NCI-H2081 (cell line): ENCODE measurements around the gene MEGF8.
A peak's percentile ranks its signal among the peaks of the same experiment; 100 is the strongest.
"Not testable (repeated sequence)": the region's sequence is repeated elsewhere in the genome, so short reads cannot be mapped to it uniquely, and the experiment has no call there.

Source experiments
- DNase-seq, 2 experiments: peaks; one replicate each; lab custom pipeline; 2025; lab: John Stamatoyannopoulos, UW

MEGF8 gene

DNA sequence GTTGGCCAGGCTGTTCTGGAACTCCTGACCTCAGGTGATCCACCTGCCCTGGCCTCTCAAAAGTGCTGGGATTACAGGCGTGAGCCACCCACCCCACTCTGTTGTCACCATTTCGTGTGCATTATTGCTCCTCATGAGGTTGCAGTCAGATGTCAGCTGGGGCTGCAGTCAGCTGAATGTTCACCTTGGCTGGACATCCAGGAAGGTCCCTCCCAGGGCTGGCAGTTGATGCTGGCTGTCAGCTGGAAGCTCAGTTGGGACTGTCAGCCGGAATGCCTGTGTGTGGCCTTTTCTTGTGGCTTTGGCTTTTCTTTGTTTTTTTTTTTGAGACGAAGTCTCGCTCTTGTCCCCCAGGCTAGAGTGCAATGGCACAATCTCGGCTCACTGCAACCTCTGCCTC is 6.6 kb downstream of the MEGF8 start:
- DNase-seq, result no peak

DNA sequence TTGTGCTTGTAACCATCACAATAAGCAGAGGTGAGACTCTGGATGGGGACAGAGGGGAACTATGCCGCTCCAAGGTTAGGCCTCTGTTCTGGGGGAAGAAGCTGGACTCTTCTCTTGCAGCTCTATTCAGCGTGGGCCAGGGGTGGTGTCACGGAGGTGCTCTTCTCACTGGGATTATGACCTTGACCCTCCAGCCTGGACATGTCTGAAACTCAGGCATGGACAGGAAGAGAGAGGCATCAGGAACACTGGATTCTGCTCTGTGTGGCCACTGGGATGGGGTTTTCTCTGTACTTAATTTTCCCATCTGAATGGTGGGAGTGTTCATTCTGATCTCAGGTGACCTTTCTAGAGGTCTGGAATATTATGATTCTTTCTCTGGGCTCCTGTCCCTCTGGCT is 7.6 kb downstream of the MEGF8 start:
- DNase-seq, result no peak

DNA sequence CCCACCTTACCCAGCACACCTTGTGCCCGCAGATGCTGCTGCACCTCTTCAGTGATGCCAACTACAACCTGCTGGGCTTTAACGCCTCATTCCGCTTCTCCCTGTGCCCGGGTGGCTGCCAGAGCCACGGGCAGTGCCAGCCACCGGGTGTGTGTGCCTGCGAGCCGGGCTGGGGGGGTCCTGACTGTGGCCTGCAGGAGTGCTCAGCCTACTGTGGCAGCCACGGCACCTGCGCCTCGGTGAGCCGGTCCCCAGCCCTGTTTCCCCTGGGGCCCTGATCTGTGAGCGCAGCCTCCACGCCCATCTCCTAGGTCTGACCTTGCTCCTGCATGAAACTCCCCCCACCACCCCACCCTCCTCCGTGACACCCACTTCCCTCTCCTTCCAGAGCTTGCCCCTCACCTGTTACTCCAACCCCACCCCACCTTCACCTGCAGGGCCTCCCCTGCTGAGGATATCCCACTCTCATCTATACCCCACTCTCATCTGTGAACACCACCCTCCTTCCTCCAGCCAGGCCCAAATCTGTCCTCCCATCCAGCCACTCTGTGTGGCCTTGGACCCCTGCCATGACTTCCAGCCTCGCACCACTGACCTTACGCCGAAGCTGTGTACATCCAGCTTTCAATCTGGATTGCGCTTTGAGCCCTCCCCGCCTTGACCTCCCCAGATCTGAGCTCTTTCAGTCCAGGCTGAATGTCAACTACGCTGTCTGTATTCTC is 8.7 kb downstream of the MEGF8 start:
- no peak for DNase-seq

DNA sequence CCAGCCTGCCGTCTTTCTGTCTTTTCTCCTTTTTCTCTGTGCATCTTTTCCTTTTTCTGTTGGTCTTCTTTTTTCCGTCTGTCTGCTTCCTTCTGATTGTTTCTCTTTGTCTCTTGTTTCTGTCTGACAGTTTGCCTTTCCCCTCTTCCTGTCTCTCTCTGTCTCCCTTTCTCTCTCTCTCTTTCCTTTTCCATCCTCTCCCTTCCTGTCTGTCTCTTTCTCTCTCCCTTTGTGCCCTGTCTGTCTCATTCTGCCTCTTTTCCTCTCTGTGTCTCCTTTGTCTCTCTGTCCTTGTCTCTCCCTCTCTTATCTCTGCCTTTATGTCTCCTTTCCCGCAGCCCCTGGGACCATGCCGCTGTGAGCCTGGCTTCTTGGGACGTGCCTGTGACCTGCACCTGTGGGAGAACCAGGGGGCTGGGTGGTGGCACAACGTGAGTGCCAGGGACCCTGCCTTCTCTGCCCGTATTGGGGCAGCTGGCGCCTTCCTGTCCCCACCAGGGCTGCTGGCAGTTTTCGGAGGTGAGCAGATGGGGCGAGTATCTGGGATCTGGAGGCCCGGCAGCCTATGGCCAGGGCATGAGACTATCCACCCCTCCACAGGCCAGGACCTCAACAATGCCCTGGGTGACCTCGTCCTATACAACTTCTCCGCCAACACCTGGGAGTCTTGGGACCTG is 9.4 kb downstream of the MEGF8 start:
- no peak for DNase-seq

DNA sequence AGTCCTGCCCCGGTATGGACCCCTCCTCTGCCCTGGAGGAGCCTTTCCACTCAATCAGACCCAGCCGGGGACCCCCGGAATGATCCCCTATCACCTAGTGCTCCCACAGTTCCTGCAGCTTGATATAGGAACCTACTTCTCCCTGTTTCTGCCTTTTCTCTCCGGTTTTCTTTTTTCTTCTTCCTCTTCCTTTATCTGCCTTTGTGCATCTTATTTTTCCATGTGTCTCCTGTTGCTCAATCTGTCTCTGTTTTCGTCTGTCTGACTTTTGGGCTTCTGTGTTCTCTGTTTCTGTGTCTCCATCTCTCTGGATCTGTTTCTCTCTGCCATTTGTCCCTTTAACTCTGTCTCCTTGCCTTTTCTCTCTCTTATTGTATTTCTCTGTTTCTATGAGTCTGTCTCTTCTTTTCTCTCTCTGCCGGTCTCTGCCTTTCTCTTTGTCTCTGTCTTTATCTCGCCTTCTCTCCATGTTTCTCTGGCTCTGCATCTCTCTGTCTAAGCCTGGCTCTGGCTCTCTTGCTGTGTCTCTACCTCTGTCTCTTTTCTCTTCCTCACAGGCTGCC is 10.0 kb downstream of the MEGF8 start:
- no peak for DNase-seq

DNA sequence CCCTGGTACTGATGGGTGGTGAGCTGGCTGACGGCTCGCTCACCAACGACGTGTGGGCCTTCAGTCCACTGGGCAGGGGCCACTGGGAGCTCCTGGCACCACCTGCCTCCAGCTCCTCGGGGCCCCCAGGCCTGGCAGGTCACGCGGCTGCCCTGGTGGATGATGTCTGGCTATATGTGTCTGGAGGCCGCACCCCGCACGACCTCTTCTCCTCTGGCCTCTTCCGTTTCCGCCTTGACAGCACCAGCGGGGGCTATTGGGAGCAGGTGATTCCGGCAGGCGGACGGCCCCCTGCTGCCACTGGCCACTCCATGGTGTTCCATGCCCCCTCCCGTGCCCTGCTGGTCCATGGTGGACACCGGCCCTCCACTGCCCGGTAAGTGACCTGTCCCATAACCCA is 10.5 kb downstream of the MEGF8 start:
- DNase-seq, result no peak

DNA sequence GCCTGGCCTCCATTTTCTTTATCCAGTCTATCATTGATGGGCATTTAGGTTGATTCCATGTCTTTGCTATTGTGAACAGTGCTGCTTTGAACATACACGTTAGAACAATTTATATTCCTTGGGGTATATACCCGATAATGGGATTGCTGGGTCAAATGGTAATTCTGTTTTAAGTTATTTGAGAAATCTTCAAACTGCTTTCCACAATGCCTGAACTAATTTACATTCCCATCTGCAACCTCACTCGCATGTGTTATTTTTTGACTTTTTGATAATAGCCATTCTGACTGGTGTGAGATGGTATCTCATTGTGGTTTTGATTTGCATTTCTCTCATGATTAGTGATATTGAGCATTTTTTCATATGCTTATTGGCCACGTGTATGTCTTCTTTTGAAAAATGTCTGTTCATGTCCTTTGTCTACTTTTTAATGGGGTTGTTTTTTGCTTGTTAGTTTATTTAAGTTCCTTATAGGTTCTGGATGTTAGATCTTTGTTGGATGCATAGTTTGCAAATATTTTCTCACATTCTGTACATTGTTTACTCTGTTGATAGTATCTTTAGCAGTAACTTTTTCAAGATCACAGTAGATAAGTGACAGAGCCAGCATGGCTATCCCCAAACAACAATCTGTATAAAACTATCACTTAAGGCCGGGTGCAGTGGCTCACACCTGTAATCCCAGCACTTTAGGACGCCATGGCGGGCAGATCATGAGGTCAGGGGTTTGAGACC is 13.9 kb downstream of the MEGF8 start:
- not testable (repeated sequence) for DNase-seq

DNA sequence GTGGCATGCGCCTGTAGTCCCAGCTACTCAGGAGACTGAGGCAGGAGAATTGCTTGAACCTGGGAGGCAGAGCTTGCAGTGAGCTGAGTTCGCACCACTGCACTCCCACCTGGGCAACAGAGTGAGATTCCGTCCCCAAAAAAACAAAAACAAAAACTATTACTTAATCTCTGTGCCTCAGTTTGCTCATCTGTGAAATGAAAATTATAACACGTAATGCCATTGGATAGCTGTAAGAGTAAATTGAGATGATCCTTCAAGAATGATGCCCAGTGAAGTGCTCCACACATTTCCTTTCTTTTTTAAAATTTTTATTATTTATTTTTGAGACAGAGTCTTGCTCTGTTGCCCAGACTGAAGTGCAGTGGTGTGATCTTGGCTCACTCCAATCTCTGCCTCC is 14.5 kb downstream of the MEGF8 start:
- not testable (repeated sequence) for DNase-seq

DNA sequence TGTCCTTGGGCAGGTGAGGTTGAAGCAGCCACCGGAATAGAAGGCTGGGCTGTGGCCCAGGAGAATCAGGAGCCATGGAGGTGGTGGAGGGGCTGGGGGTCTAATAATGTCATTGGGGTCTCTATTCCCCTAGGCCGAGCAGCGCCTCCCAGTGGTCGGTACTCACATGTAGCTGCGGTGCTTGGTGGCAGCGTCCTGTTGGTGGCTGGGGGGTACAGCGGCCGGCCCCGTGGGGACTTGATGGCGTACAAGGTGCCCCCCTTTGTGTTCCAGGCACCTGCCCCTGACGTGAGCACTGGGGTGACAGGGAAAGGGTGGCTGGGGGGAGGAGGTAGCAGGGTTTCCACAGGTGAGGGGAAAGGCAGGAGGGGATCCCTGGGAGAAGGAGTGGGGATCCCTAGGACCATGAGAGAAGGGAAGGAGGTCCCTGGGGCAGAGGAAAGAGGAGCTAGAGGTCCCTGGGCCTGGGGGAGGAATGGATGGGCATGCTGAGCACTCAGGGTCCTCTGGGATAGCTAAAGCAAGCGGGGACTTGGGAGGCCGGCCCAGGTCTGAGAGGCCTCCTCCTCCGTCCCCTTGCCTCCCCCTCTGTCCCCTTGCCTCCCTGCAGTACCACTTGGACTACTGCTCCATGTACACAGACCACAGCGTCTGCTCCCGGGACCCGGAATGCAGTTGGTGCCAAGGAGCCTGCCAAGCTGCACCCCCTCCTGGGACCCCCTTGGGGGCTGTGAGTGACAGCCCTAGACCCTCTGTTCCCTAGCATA is 18.1 kb downstream of the MEGF8 start:
- DNase-seq, result no peak

DNA sequence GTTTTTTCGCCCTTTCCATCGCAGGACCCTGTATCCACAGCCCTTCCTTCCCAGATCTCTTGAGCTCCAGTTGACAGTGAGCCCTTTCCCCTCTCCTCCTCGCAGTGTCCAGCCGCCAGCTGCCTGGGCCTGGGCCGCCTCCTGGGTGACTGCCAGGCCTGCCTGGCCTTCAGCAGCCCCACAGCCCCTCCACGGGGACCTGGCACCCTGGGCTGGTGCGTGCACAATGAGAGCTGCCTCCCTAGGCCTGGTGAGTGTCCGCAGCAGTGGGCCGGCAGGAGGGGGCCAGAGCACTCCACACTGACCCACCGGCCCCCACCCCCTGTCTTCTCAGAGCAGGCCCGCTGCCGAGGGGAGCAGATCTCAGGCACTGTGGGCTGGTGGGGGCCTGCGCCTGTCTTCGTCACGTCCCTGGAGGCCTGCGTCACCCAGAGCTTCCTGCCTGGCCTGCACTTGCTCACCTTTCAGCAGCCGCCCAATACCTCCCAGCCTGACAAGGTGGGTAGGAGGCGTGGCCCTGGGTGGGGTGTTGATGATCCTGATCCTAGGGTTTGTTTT is 19.0 kb downstream of the MEGF8 start:
- DNase-seq, result no peak

DNA sequence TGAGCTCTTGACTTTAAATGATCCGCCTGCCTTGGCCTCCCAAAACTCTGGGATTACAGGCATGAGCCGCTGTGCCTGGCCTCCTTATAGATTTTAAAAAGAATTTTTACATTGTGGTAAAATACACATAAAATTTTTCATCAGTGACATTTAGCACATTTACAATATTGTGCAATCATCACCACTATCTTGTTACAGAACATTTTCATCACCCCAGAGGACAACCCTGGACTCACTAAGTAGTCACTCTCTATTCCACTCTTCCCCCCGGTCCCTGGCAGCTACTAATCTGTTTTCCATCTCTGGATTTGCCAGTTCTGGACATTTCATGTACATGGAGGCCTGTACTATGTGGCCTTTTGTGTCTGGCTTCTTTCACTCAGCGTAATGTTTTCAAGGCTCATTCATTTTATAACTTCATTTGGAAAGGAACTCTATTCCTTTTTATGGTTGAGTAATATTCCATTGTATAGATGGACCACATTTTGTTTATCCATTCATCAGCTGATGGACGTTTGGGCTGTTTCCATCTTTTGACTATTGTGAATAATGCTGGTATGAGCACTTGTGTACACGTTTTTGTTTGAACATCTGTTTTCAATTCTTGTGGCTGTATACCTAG is 19.9 kb downstream of the MEGF8 start:
- DNase-seq, result no peak

DNA sequence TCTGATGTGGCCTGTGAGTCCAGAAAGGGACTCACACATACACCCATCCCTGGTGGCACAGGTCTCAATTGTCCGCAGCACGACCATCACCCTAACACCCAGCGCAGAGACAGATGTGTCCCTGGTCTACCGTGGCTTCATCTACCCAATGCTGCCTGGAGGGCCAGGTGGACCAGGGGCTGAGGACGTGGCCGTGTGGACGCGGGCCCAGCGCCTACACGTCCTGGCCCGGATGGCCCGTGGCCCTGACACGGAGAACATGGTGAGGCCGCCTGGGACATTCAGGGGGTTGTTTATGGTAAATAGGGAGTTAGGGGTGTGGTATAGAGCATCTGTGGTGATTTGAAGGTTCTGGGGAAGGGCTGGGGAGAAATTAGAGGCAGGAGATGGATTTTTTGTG is 22.8 kb downstream of the MEGF8 start:
- DNase-seq, result no peak

DNA sequence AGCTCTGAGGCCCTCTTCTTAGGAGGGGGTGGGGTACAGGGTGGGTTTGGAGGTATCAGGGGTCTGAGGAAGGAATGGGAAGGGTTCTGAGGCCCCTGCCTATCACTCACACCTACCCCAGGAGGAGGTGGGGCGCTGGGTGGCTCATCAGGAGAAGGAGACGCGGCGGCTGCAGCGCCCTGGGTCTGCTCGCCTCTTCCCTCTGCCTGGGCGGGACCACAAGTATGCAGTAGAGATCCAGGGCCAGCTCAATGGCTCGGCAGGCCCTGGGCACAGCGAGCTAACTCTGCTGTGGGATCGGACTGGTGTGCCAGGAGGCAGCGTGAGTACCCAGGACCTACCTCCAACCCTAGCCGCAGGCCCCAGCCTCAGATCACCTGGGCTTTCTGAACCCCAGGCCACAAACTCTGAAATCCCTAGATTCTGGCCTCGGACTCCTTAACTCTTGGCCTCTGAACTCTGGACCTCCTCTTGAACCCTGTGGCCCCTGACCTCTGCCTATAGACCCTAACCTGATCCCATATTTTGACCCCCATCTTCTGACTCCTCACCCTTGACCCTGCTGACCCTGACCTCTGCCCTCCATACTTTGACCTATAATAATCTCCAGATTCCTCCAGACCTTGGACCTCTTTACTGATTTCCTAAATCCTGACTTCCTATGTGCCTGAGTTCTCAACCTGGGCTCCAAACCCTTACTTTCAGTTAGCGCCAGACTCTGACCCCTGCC is 24.1 kb downstream of the MEGF8 start:
- no peak for DNase-seq

DNA sequence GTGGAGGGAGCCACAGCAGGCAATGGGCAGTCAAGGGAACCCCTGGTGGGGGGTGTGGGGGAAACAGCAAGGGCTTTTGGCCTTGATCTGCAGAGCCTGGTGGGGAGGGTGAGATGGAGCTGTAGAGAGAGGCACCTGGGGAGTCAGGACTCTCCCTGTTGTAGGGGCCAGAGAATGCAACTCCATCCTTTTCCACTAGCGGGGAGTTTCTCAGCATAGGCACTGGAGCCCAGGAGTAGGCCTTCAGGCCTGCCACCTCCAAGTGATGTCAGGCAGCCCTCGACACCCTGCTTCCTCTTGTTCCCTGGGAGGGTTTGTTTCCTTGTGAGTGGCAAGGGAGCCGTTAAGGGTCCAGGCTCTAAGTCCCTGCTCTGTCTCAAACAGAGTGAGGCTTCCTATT is 25.0 kb downstream of the MEGF8 start:
- DNase-seq, result no peak

DNA sequence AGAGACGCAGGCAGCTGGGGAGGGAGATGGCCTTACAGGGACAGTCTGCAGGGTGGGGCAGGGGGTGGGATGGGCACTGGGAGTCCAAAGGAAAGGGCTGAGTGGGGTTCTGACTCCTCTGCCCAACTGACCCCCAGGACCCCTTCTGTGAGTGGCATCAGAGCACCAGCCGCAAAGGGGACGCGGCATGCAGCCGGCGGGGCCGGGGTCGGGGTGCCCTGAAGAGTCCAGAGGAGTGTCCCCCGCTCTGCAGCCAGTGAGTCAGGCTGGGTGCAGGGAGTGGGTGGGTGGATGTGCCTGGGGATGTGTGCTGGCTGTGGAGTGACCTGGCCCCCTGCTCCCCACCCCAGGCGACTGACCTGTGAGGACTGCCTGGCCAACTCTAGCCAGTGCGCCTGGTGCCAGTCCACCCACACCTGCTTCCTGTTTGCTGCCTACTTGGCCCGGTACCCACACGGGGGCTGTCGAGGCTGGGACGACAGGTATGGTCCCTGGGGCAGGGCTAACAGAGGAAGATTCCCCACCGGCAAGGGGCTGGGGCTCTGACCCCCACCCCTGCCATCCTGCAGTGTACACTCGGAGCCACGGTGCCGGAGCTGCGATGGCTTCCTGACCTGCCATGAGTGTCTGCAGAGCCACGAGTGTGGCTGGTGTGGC is 25.8 kb downstream of the MEGF8 start:
- no peak for DNase-seq

DNA sequence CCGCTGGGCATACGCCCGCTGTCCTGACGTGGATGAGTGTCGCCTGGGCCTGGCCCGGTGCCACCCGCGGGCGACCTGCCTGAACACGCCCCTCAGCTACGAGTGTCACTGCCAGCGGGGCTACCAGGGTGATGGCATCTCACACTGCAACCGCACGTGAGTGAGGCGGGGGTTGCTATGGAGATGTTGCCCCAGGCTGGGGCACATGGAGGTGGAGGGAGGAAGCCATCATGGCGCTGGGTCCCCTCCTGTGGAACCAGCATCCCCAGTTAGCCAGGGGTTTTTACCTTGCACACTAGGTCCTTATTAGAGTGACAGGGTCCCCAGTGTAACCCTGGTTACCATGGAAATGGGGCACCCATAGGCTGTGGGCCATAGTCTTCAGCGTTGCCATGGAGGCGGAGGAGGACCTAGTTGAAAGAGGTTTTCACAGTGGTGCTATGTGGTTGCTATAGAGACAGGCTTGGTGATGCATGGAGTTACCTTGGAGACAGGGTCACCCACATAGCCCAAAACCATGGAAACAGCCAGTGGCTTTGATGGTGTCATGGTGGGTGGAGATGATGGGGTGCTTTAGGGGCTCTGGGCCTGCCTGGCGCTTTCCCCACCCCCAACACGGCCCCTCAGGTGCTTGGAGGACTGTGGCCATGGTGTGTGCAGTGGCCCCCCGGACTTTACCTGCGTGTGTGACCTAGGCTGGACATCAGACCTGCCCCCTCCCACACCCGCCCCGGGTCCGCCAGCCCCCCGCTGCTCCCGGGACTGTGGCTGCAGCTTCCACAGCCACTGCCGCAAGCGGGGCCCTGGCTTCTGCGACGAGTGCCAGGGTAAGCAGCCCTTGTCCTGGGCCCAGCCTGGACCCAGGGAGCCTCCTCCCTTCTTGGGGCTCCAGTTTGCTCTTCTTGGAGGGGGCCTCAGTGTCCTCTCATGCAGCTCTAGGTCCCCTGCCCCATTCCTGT is 27.1 kb downstream of the MEGF8 start:
- peak; percentile 14 to 49 for DNase-seq

DNA sequence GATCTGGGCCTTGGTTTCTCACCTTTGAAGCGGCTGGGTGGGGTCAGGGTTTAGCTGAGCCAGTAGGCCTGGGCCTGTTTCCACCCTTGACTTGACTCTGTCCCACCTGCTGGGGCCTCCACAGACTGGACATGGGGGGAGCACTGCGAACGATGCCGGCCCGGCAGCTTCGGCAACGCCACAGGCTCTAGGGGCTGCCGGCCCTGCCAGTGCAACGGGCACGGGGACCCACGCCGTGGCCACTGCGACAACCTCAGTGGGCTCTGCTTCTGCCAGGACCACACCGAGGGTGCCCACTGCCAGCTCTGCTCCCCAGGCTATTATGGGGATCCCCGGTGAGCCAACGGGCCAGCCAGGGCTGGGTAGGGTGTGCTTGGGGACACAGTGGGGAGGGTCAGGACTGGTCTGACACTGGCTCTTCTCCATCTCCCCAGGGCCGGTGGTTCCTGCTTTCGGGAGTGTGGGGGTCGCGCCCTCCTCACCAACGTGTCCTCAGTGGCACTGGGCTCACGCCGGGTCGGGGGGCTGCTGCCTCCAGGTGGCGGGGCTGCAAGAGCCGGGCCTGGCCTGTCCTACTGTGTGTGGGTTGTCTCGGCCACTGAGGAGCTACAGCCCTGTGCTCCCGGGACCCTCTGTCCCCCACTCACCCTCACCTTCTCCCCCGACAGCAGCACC is 28.0 kb downstream of the MEGF8 start:
- DNase-seq, result no peak

DNA sequence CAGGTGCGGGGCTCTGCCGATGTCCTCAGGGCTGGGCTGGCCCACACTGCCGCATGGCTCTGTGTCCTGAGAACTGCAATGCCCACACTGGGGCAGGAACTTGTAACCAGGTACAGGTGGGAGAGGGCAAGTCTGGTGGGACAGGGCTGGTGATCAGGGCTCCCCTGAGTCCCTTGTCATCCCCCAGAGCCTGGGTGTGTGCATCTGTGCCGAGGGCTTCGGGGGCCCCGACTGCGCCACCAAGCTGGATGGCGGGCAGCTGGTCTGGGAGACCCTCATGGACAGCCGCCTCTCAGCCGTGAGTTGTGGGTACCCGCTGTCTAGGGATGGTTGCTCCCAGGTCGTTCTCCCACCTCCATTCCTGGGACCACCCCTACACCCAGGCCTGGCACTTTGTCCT is 30.5 kb downstream of the MEGF8 start:
- DNase-seq, result no peak
